H1 (cell line): ENCODE results near the gene ZFPL1.

Experiments
- BCL11A ChIP-seq, 2 experiments: IDR thresholded peaks; one replicate each; pipeline ENCODE4 v1.6.1; 2011; ENCODE audit warnings: low read depth in 2 of 2, low read length in 2 of 2, mild to moderate bottlenecking in 2 of 2
- CEBPB ChIP-seq: IDR thresholded peaks from 2 replicates; pipeline ENCODE4 v1.6.1; 2012; ENCODE audit warnings: low read depth, low read length
- EP300 ChIP-seq, 2 experiments: IDR thresholded peaks; 1 replicate in 1 of 2; 2 replicates in 1 of 2; pipeline ENCODE4 v1.6.1; 2011 to 2012; ENCODE audit warnings: low read depth in 2 of 2, low read length in 2 of 2, mild to moderate bottlenecking in 2 of 2, borderline replicate concordance in 1 of 2, inconsistent platforms in 1 of 2, moderate library complexity in 1 of 2
- EZH2 ChIP-seq: fragments of 200-600 bp; sonication (generic); IDR thresholded peaks from 2 replicates; pipeline ENCODE4 v1.7.1; 2012; ENCODE audit warnings: low read depth, mild to moderate bottlenecking, moderate library complexity, low read length, inconsistent platforms; ENCODE audit not compliant: severe bottlenecking
- POLR2A ChIP-seq, 2 experiments: IDR thresholded peaks; 1 replicate in 1 of 2; 2 replicates in 1 of 2; pipeline ENCODE4 v1.6.1; 2011; ENCODE audit warnings: low read depth in 2 of 2, low read length in 2 of 2, mild to moderate bottlenecking in 2 of 2; ENCODE audit errors: control extremely low read depth in 1 of 2
- POLR2AphosphoS5 ChIP-seq: IDR thresholded peaks from 2 replicates; pipeline ENCODE4 v1.6.1; 2011; ENCODE audit warnings: low read depth, low read length
- SAP30 ChIP-seq: fragments of 300-600 bp; sonication (generic); IDR thresholded peaks from 2 replicates; pipeline ENCODE4 v1.7.1; 2012; ENCODE audit warnings: low read length, moderate library complexity, mild to moderate bottlenecking, inconsistent platforms; ENCODE audit not compliant: insufficient read depth, insufficient replicate concordance
- SIRT6 ChIP-seq: IDR thresholded peaks from one replicate; pipeline ENCODE4 v1.7.1; 2012; ENCODE audit warnings: low read length, inconsistent platforms
- SP4 ChIP-seq: IDR thresholded peaks from 2 replicates; pipeline ENCODE4 v1.6.1; 2012; ENCODE audit warnings: low read length, inconsistent platforms
- SRF ChIP-seq: IDR thresholded peaks from 2 replicates; pipeline ENCODE4 v1.6.1; 2011; ENCODE audit warnings: mild to moderate bottlenecking, low read depth, low read length, moderate library complexity
- TAF1 ChIP-seq: IDR thresholded peaks from 2 replicates; pipeline ENCODE4 v1.6.1; 2011; ENCODE audit warnings: mild to moderate bottlenecking, low read depth, low read length
- TF ChIP-seq, protein P1 (sequence below), 3 experiments: IDR thresholded peaks; 1 replicate in 2 of 3; 2 replicates in 1 of 3; pipeline versions ENCODE4 v1.5.1 to v1.6.1; 2011; ENCODE audit warnings: low read length in 3 of 3, mild to moderate bottlenecking in 3 of 3, inconsistent platforms in 2 of 3, low read depth in 1 of 3, moderate library complexity in 1 of 3; ENCODE audit not compliant: insufficient read depth in 1 of 3; ENCODE audit errors: control extremely low read depth in 1 of 3
- TF ChIP-seq, protein P2 (sequence below): IDR thresholded peaks from 2 replicates; pipeline ENCODE4 v1.6.1; 2012; ENCODE audit warnings: low read length, inconsistent platforms

DNA sequence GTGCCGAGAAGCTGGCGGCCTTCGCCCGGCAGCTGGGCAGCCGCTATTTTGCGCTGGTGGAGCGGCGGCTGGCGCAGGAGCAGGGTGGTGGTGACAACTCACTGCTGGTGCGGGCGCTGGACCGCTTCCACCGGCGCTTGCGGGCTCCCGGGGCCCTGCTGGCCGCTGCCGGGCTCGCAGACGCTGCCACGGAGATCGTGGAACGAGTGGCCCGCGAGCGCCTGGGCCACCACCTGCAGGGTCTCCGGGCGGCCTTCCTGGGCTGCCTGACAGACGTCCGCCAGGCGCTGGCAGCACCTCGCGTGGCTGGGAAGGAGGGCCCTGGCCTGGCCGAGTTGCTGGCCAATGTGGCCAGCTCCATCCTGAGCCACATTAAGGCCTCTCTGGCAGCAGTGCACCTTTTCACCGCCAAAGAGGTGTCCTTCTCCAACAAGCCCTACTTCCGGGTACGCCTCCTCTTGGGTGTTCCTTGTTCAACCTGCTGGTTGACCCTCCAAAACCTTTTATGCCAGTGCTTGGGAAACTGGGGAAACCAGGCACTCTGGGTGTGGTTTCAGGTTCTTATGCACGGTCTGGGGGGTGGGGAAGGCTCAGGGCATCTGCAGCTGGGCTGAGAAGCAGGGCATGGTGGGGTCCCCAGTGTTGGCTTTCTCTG, 24.6 kb downstream of the ZFPL1 start:
- TF ChIP-seq POLR2AphosphoS5 (no peak), SRF (no peak), EZH2 (no peak), POLR2A (IDR thresholded peaks at IDR 0.05; ENCODE audit: control extremely low read depth in 1 of 2, low read depth in 2 of 2, low read length in 2 of 2) (no peak), EP300 (IDR thresholded peaks at IDR 0.05; ENCODE audit: borderline replicate concordance in 1 of 2, low read depth in 2 of 2, low read length in 2 of 2) (no peak), TAF1 (no peak), SAP30 (no peak), CEBPB (no peak), SP4 (no peak), BCL11A (IDR thresholded peaks at IDR 0.05; ENCODE audit: low read depth in 2 of 2, low read length in 2 of 2) (no peak), SIRT6 (no peak)
- TF ChIP-seq, protein P1, sequence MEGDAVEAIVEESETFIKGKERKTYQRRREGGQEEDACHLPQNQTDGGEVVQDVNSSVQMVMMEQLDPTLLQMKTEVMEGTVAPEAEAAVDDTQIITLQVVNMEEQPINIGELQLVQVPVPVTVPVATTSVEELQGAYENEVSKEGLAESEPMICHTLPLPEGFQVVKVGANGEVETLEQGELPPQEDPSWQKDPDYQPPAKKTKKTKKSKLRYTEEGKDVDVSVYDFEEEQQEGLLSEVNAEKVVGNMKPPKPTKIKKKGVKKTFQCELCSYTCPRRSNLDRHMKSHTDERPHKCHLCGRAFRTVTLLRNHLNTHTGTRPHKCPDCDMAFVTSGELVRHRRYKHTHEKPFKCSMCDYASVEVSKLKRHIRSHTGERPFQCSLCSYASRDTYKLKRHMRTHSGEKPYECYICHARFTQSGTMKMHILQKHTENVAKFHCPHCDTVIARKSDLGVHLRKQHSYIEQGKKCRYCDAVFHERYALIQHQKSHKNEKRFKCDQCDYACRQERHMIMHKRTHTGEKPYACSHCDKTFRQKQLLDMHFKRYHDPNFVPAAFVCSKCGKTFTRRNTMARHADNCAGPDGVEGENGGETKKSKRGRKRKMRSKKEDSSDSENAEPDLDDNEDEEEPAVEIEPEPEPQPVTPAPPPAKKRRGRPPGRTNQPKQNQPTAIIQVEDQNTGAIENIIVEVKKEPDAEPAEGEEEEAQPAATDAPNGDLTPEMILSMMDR (IDR thresholded peaks at IDR 0.05; ENCODE audit: control extremely low read depth in 1 of 3, insufficient read depth in 1 of 3, low read depth in 1 of 3, low read length in 3 of 3), result no peak
- TF ChIP-seq, protein P2, sequence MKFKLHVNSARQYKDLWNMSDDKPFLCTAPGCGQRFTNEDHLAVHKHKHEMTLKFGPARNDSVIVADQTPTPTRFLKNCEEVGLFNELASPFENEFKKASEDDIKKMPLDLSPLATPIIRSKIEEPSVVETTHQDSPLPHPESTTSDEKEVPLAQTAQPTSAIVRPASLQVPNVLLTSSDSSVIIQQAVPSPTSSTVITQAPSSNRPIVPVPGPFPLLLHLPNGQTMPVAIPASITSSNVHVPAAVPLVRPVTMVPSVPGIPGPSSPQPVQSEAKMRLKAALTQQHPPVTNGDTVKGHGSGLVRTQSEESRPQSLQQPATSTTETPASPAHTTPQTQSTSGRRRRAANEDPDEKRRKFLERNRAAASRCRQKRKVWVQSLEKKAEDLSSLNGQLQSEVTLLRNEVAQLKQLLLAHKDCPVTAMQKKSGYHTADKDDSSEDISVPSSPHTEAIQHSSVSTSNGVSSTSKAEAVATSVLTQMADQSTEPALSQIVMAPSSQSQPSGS, result no peak
